Mononuclear cell (primary cell): ENCODE data around the gene MEST. TPM values are rescaled to one million over a fixed set of nuclear protein-coding genes. Genes with fewer than 3 reads are reported as not detected.
"Not testable (repeated sequence)": the region's sequence is repeated elsewhere in the genome, so short reads cannot be mapped to it uniquely, and the experiment has no call there.

Experiments
- H3K27me3 ChIP-seq: 2 replicates; pipeline ENCODE4 v1.6.0; 2011; ENCODE audit warnings: low read length, control low read depth; ENCODE audit not compliant: insufficient read depth
- H3K4me1 ChIP-seq: 2 replicates; pipeline ENCODE4 v1.5.1; 2011; ENCODE audit warnings: mild to moderate bottlenecking, low read length, control low read depth; ENCODE audit not compliant: insufficient read depth
- H3K4me3 ChIP-seq: 2 replicates; pipeline ENCODE4 v1.5.1; 2011; ENCODE audit warnings: mild to moderate bottlenecking, low read length, moderate library complexity
- H3K9me3 ChIP-seq: 2 replicates; pipeline ENCODE4 v1.5.1; 2011; ENCODE audit warnings: low read depth, mild to moderate bottlenecking, control low read depth, low read length
- total RNA-seq: library from RNA; depleted of rRNA; stranded (reverse); fragments of >200 nt; gene quantifications from one replicate; pipeline ENCODE4 v1.2.3, GENCODE V29; 2012

MEST gene
- total RNA-seq, 1 donor = 5.0 TPM

DNA sequence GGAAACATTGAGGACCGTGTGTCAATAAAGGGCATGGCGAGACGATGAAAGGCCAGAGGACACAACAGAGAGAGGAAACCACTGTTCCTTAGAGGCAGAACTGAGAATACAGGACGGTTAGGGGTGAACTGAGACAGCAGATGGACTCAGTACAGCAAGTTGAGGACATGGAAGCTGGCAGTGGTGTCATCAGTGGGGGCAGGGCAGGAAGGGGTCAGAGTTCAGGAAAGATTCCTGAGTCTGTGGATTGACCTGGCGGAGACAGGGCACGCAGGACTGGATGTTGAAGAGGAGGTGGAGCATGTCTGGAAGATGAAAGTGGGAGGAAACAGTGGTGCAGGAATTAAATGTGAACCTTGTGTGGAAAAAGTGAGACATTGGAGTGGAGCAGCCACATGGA is 46.0 kb downstream of the MEST start:
- not testable (repeated sequence) for H3K4me1 ChIP-seq, H3K9me3 ChIP-seq, H3K27me3 ChIP-seq, H3K4me3 ChIP-seq

DNA sequence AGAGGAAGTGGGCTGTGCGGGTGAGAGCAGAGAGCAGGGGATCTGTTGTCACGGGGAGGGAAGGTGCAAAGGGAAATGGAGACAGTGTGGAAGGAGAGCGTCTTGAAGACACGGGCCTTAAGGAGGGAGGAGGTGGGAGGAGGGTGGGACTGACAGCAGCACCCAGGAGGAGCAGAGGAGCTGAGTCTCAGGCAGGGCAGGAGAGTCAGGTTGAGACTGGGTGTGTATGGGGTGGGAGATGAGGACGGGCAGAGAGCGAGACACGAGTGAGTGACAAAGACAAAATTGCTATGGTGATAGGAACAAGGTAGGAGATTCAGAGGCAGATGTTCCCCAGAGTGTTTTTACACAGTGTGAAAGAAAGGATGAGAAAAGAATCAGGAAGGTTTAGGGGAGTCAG is 49.4 kb downstream of the MEST start:
- not testable (repeated sequence) for H3K4me3 ChIP-seq, H3K9me3 ChIP-seq, H3K27me3 ChIP-seq, H3K4me1 ChIP-seq

GRCh38 chr7:130542297-130542696 is 50.4 kb downstream of the MEST start:
- H3K4me1 ChIP-seq, H3K27me3 ChIP-seq, H3K9me3 ChIP-seq, H3K4me3 ChIP-seq: not testable (repeated sequence)

DNA sequence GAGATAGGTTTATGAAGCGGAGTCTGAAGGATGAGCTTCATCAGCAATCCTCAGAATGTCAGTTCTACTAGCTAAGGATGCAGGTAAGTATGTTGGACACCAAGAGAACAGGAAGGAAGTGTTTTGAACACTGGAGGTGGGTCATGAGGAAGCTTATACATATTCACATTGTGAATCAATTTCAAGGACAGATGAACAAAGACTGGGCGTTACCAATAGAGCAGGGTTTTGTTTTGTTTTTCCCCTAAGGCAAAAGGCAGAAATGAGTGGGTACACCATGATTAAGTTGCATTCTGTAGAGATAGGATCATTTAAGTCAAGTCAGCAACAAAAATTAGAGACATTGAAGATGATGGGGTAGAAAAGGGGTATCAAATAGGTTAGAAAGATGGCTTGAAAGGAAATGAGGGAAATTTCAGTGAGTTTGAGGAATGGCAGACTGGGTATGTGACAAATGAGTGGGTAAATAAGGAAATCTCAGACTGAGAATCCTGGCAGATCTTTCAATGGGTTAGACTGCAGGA is 51.7 kb downstream of the MEST start:
- Histone ChIP-seq H3K27me3 (no peaks in the 10 kb centered on the region), H3K4me3 (no peak overlapping the region), H3K4me1 (no peaks in the 10 kb centered on the region), H3K9me3 (no peaks in the 10 kb centered on the region)

DNA sequence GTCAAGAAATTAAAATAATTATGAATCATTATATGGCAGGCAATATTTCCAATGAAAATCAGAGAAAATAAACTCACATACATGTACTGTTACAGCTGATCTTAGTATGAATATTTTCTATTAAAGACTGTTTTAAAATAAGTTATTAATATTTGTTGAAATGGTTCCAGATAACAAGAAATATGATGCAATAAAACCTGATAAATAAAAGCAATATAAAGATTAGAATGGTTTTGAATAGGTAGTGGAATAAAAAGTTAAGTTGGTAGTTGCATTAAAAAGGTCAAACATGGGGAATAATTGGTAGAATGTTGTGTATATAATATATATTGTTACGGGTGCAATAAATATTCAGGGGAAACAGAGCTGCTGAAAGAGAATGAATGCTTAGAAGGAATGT is 52.5 kb downstream of the MEST start:
- no peak overlapping the region for H3K4me3 ChIP-seq
- no peaks in the 10 kb centered on the region for H3K4me1 ChIP-seq
- H3K27me3 ChIP-seq = no peaks in the 10 kb centered on the region
- no peaks in the 10 kb centered on the region for H3K9me3 ChIP-seq

- H3K4me1 ChIP-seq = no peaks in the 10 kb centered on the region
- no peaks in the 10 kb centered on the region for H3K9me3 ChIP-seq
- no peaks in the 10 kb centered on the region for H3K27me3 ChIP-seq
- no peak overlapping the region for H3K4me3 ChIP-seq
Observed at GRCh38 chr7:130553398-130554029, 61.6 kb downstream of the MEST start.

- Histone ChIP-seq H3K4me1 (no peaks in the 10 kb centered on the region), H3K4me3 (no peak overlapping the region), H3K27me3 (no peaks in the 10 kb centered on the region), H3K9me3 (no peaks in the 10 kb centered on the region)
Observed at GRCh38 chr7:130554481-130554880, 62.6 kb downstream of the MEST start.

Other genes with a start within 250 kb of the MEST start
- gene CPA2, start 225.2 kb upstream of the MEST start, total RNA-seq = not detected
- 0.21 TPM for gene CPA4, start 198.9 kb upstream of the MEST start, total RNA-seq
- not detected for gene CPA5, start 147.3 kb upstream of the MEST start, total RNA-seq
- not detected for gene CPA1, start 111.6 kb upstream of the MEST start, total RNA-seq
- gene CEP41, start 51.1 kb upstream of the MEST start, total RNA-seq = 1.9 TPM
- gene COPG2, start 176.7 kb downstream of the MEST start, total RNA-seq = 9.0 TPM
- not detected for gene TSGA13, start 194.5 kb downstream of the MEST start, total RNA-seq
- gene KLF14, start 242.1 kb downstream of the MEST start, total RNA-seq = under 0.01 TPM